SU-DHL-6 (cell line): ENCODE results near the gene CEP97.

Experiments
- H2AFZ ChIP-seq: fragments of 200-600 bp; sonication (generic); 2 replicates; pipeline ENCODE4 v1.6.1; 2014; ENCODE audit warnings: low read depth, mild to moderate bottlenecking, moderate library complexity, mixed read lengths, antibody characterized with exemption, low read length; ENCODE audit not compliant: severe bottlenecking
- H3F3A ChIP-seq: fragments of 200-600 bp; shearing (Covaris generic); 2 replicates; pipeline ENCODE4 v1.6.0; 2016; ENCODE audit warnings: antibody characterized with exemption, mild to moderate bottlenecking; ENCODE audit not compliant: insufficient read depth
- H3K27ac ChIP-seq: fragments of 200-600 bp; sonication (generic); 2 replicates; pipeline ENCODE4 v1.5.1; 2016; ENCODE audit warnings: low read depth, mild to moderate bottlenecking, low read length, moderate library complexity, mixed read lengths
- H3K27me3 ChIP-seq: fragments of 200-600 bp; sonication (generic), shearing (Covaris generic); 2 replicates; pipeline ENCODE4 v1.6.0; 2014; ENCODE audit warnings: mild to moderate bottlenecking, low read length
- H3K36me3 ChIP-seq: fragments of 200-600 bp; sonication (generic); 2 replicates; pipeline ENCODE4 v1.6.1; 2014; ENCODE audit warnings: mild to moderate bottlenecking, low read length, mixed read lengths
- H3K4me2 ChIP-seq: fragments of 300-600, 200-600 bp; shearing (Covaris generic), sonication (generic); 2 replicates; pipeline ENCODE4 v1.6.0; 2014; ENCODE audit warnings: low read length, low read depth, mild to moderate bottlenecking; ENCODE audit not compliant: poor library complexity, severe bottlenecking
- H3K4me3 ChIP-seq: fragments of 200-600 bp; sonication (generic); 2 replicates; pipeline ENCODE4 v1.5.1; 2014; ENCODE audit warnings: antibody characterized with exemption, low read length, mild to moderate bottlenecking, mixed read lengths; ENCODE audit not compliant: insufficient read depth, poor library complexity, severe bottlenecking
- H3K79me2 ChIP-seq: fragments of 200-600 bp; sonication (generic); 2 replicates; pipeline ENCODE4 v1.6.1; 2014; ENCODE audit warnings: mild to moderate bottlenecking, low read length, moderate library complexity; ENCODE audit not compliant: insufficient read depth
- H3K9ac ChIP-seq: fragments of 200-600 bp; sonication (generic); 2 replicates; pipeline ENCODE4 v1.7.0; 2014; ENCODE audit warnings: mild to moderate bottlenecking, low read length
- H3K9me2 ChIP-seq: fragments of 200-600 bp; sonication (generic); replicated peaks from 2 replicates; pipeline ENCODE4 v1.6.1; 2014; ENCODE audit warnings: low read length; ENCODE audit not compliant: insufficient read depth
- H3K9me3 ChIP-seq: fragments of 200-600 bp; sonication (generic); 2 replicates; pipeline ENCODE4 v1.6.1; 2014; ENCODE audit warnings: low read length, mixed read lengths; ENCODE audit not compliant: insufficient read depth
- H4K20me1 ChIP-seq: fragments of 200-600 bp; sonication (generic); 2 replicates; pipeline ENCODE4 v1.6.1; 2014; ENCODE audit warnings: low read depth, mild to moderate bottlenecking, antibody characterized with exemption, low read length, moderate library complexity, mixed read lengths
- CTCF ChIP-seq: fragments of 200-600 bp; sonication (generic); IDR thresholded peaks from one replicate; pipeline ENCODE4 v1.5.1; 2017; ENCODE audit warnings: antibody characterized with exemption, mild to moderate bottlenecking, low read length, moderate library complexity; ENCODE audit not compliant: insufficient read depth, poor library complexity, severe bottlenecking
- EZH2phosphoT487 ChIP-seq: fragments of 200-600 bp; sonication (generic), shearing (Covaris generic); conservative IDR thresholded peaks from 2 replicates; pipeline ENCODE4 v1.6.1; 2018; ENCODE audit warnings: mild to moderate bottlenecking, antibody characterized with exemption, low read length, moderate library complexity, mixed read lengths

The CEP97 gene

GRCh38 chr3:101796077-101796680 is 71.8 kb downstream of the CEP97 start:
- Histone ChIP-seq H3F3A (peaks cover 7% of the 10 kb centered on the region; the same call in 1 of the 2 replicates), H3K9ac (no peak overlapping the region), H3K36me3 (peaks cover 56% of the 10 kb centered on the region), H3K27ac (no peak overlapping the region), H3K9me3 (peaks cover 4% of the 10 kb centered on the region; the same call in 1 of the 2 replicates), H2AFZ (no peak overlapping the region), H3K79me2 (peaks cover 51% of the 10 kb centered on the region), H3K9me2 (no peaks in the 10 kb centered on the region), H3K4me3 (no peak overlapping the region), H3K4me2 (no peak overlapping the region), H3K27me3 (no peaks in the 10 kb centered on the region), H4K20me1 (no peaks in the 10 kb centered on the region)
- no peak for TF ChIP-seq EZH2phosphoT487
- no peak for TF ChIP-seq CTCF

GRCh38 chr3:101801174-101801573 is 76.8 kb downstream of the CEP97 start:
- H3K4me3 ChIP-seq = no peak overlapping the region
- TF ChIP-seq EZH2phosphoT487 (no peak), CTCF (no peak)

GRCh38 chr3:101802179-101802578 is 77.8 kb downstream of the CEP97 start:
- Histone ChIP-seq H3K27me3 (no peaks in the 10 kb centered on the region), H3K9me3 (no peaks in the 10 kb centered on the region), H3K9me2 (no peaks in the 10 kb centered on the region), H3K4me3 (no peak overlapping the region), H3K36me3 (peaks cover 16% of the 10 kb centered on the region), H3F3A (peaks cover 11% of the 10 kb centered on the region; the same call in 1 of the 2 replicates), H4K20me1 (no peaks in the 10 kb centered on the region), H3K9ac (no peak overlapping the region), H3K4me2 (no peak overlapping the region), H3K79me2 (peaks cover 17% of the 10 kb centered on the region; the same call in 1 of the 2 replicates), H2AFZ (no peak overlapping the region), H3K27ac (no peak overlapping the region)
- no peak for TF ChIP-seq EZH2phosphoT487

More at GRCh38 chr3:101801174-101801573, 76.8 kb downstream of the CEP97 start:
- Histone ChIP-seq H3K79me2 (peaks cover 26% of the 10 kb centered on the region), H4K20me1 (no peaks in the 10 kb centered on the region), H3K36me3 (peaks cover 23% of the 10 kb centered on the region), H3K9me3 (no peaks in the 10 kb centered on the region), H3K4me2 (no peak overlapping the region), H2AFZ (no peak overlapping the region), H3K27me3 (no peaks in the 10 kb centered on the region), H3K9ac (no peak overlapping the region), H3K27ac (no peak overlapping the region), H3F3A (peaks cover 11% of the 10 kb centered on the region; the same call in 1 of the 2 replicates), H3K9me2 (no peaks in the 10 kb centered on the region)

- H3K4me2 ChIP-seq = no peak overlapping the region
- no peaks in the 10 kb centered on the region for H3K9me2 ChIP-seq
- H3K9ac ChIP-seq = no peak overlapping the region
- TF ChIP-seq EZH2phosphoT487 (no peak), CTCF (peak; percentile 91)
- no peak overlapping the region for H2AFZ ChIP-seq
- peaks cover 16% of the 10 kb centered on the region for H3K36me3 ChIP-seq
- H3F3A ChIP-seq = peaks cover 16% of the 10 kb centered on the region; the same call in 1 of the 2 replicates
- no peaks in the 10 kb centered on the region for H4K20me1 ChIP-seq
- H3K4me3 ChIP-seq = no peak overlapping the region
- no peaks in the 10 kb centered on the region for H3K9me3 ChIP-seq
- no peak overlapping the region for H3K27ac ChIP-seq
- H3K27me3 ChIP-seq = no peaks in the 10 kb centered on the region
- peaks cover 17% of the 10 kb centered on the region; the same call in 1 of the 2 replicates for H3K79me2 ChIP-seq
These were observed 78.9 kb downstream of the CEP97 start for GRCh38 chr3:101803173-101803782.
